CD14-positive monocyte (primary cell): ENCODE results near the gene DOK4. TPM values are rescaled to one million over a fixed set of nuclear protein-coding genes. Genes with fewer than 3 reads are reported as not detected.
A peak's percentile ranks its signal among the peaks of the same experiment; 100 is the strongest.

ENCODE experiments used
- DNase-seq, 3 donors: peaks; one replicate each; pipeline ENCODE4 v3.0.0-alpha.2; 2011 to 2022
- H2AFZ ChIP-seq: 2 replicates; pipeline ENCODE4 v1.6.0; 2012; ENCODE audit warnings: mild to moderate bottlenecking, low read depth, low read length, inconsistent platforms; ENCODE audit not compliant: insufficient read depth, poor library complexity, severe bottlenecking
- H3K27ac ChIP-seq, 2 donors: 1 replicate in 1 of 2; 2 replicates in 1 of 2; pipeline ENCODE4 v1.5.1; 2012 to 2013; ENCODE audit warnings: low read length in 2 of 2, control low read depth in 1 of 2, inconsistent platforms in 1 of 2, low read depth in 1 of 2, mild to moderate bottlenecking in 1 of 2
- H3K27me3 ChIP-seq, 2 donors: one replicate each; pipeline versions ENCODE4 v1.6.0 to v1.6.1; 2011 to 2013; ENCODE audit warnings: low read length in 2 of 2; ENCODE audit not compliant: control insufficient read depth in 2 of 2, insufficient read depth in 2 of 2
- H3K36me3 ChIP-seq, 2 donors: replicated peaks in 1 of 2; 1 replicate in 1 of 2; 2 replicates in 1 of 2; pipeline versions ENCODE4 v1.5.1 to v1.6.1; 2012 to 2013; ENCODE audit warnings: low read length in 2 of 2, control low read depth in 1 of 2, inconsistent platforms in 1 of 2, mild to moderate bottlenecking in 1 of 2; ENCODE audit not compliant: insufficient read depth in 2 of 2, control insufficient read depth in 1 of 2
- H3K4me1 ChIP-seq, 2 donors: 1 replicate in 1 of 2; 2 replicates in 1 of 2; pipeline versions ENCODE4 v1.5.1 to v1.6.1; 2012 to 2013; ENCODE audit warnings: low read length in 2 of 2, control low read depth in 1 of 2, inconsistent platforms in 1 of 2, mild to moderate bottlenecking in 1 of 2, moderate library complexity in 1 of 2; ENCODE audit not compliant: insufficient read depth in 2 of 2, control insufficient read depth in 1 of 2
- H3K4me2 ChIP-seq: replicated peaks from 2 replicates; pipeline ENCODE3; 2012; ENCODE audit warnings: low read length, moderate library complexity, mild to moderate bottlenecking; ENCODE audit not compliant: poor library complexity, severe bottlenecking; ENCODE audit errors: extremely low read depth
- H3K4me3 ChIP-seq, 3 experiments: fragments of 200-600 bp in 1 of 3; sonication (generic) in 1 of 3; replicated peaks in 1 of 3; 1 replicate in 2 of 3; 2 replicates in 1 of 3; pipeline ENCODE4 v1.5.1; 2011 to 2013; ENCODE audit warnings: low read length in 3 of 3, mild to moderate bottlenecking in 3 of 3, control low read depth in 2 of 3, low read depth in 2 of 3, inconsistent platforms in 1 of 3, moderate library complexity in 1 of 3
- H3K79me2 ChIP-seq: 2 replicates; pipeline ENCODE4 v1.6.0; 2012; ENCODE audit warnings: mild to moderate bottlenecking, control low read depth, inconsistent platforms, low read length, moderate library complexity; ENCODE audit not compliant: insufficient read depth
- H3K9ac ChIP-seq: 2 replicates; pipeline ENCODE4 v1.6.0; 2017; ENCODE audit warnings: low read length, mild to moderate bottlenecking; ENCODE audit not compliant: insufficient read depth, poor library complexity, severe bottlenecking
- H3K9me3 ChIP-seq, 2 donors: replicated peaks in 1 of 2; 1 replicate in 1 of 2; 2 replicates in 1 of 2; pipeline versions ENCODE4 v1.5.1 to v1.6.1; 2012 to 2013; ENCODE audit warnings: low read length in 2 of 2, control low read depth in 1 of 2; ENCODE audit not compliant: control insufficient read depth in 1 of 2, insufficient read depth in 1 of 2
- H4K20me1 ChIP-seq: 2 replicates; pipeline ENCODE4 v1.6.0; 2012; ENCODE audit warnings: mild to moderate bottlenecking, low read length, control low read depth, moderate library complexity; ENCODE audit not compliant: insufficient read depth
- H3K27ac Mint-ChIP-seq, 7 donors: one replicate each; pipeline ENCODE4 v1.8.0; 2020; ENCODE audit warnings: mild to moderate bottlenecking in 7 of 7, mixed read lengths in 7 of 7, moderate library complexity in 6 of 7, inconsistent platforms in 2 of 7
- H3K27me3 Mint-ChIP-seq, 3 donors: one replicate each; pipeline ENCODE4 v1.8.0; 2021 to 2022; ENCODE audit warnings: low read depth in 3 of 3, mild to moderate bottlenecking in 3 of 3, mixed read lengths in 3 of 3, moderate library complexity in 3 of 3, inconsistent platforms in 1 of 3
- H3K36me3 Mint-ChIP-seq, 2 donors: one replicate each; pipeline ENCODE4 v1.8.0; 2020; ENCODE audit warnings: mixed read lengths in 2 of 2, inconsistent platforms in 1 of 2, mild to moderate bottlenecking in 1 of 2
- H3K4me1 Mint-ChIP-seq: one replicate; pipeline ENCODE4 v1.8.0; 2020; ENCODE audit warnings: mild to moderate bottlenecking, mixed read lengths
- H3K4me3 Mint-ChIP-seq, 2 donors: one replicate each; pipeline ENCODE4 v1.8.0; 2020; ENCODE audit warnings: mild to moderate bottlenecking in 2 of 2, mixed read lengths in 2 of 2, moderate library complexity in 1 of 2
- H3K9me3 Mint-ChIP-seq, 7 donors: one replicate each; pipeline ENCODE4 v1.8.0; 2020 to 2022; ENCODE audit warnings: mixed read lengths in 7 of 7, mild to moderate bottlenecking in 6 of 7, moderate library complexity in 6 of 7, inconsistent platforms in 2 of 7
- CTCF ChIP-seq: fragments of 200-600 bp; IDR thresholded peaks from one replicate; pipeline ENCODE4 v1.8.0; 2022; ENCODE audit warnings: antibody characterized with exemption, mild to moderate bottlenecking
- WGBS: methylation state at CpG from one replicate; pipeline ENCODE4 v1.1.5; 2013; ENCODE audit warnings: missing lambda C conversion rate; ENCODE audit not compliant: insufficient coverage; 5-methylcytosine and 5-hydroxymethylcytosine counted together
- intact Hi-C, 2 donors: fragments of 100-400 bp; cut with micrococcal nuclease; formaldehyde crosslinking; loops; one replicate each; pipeline versions ENCODE4 v1.15.0 to v1.15.1; 2023
- polyA plus RNA-seq, 3 donors: library from polyadenylated mRNA; depleted of rRNA in 1 of 3; unstranded in 2 of 3; stranded (reverse) in 1 of 3; fragments of 300-500 nt in 2 of 3; fragments of >200 nt in 1 of 3; fragmentation: Illumina TruSeq in 2 of 3; gene quantifications; 1 replicate in 2 of 3; 2 replicates in 1 of 3; pipeline ENCODE4 v1.2.3, GENCODE V29; 2012 to 2021

Gene DOK4
- polyA plus RNA-seq, 3 donors: 0.09 to 0.17 TPM; not detected in 1

- intact Hi-C loops: no loop called here
- H3K36me3 ChIP-seq: no peaks in the 10 kb centered on the region
- Mint-ChIP-seq H3K9me3 (peaks cover 0 to 3% (median 2%) of the 10 kb centered on the region in 7 donors), H3K36me3 (peaks cover 0 to 1% of the 10 kb centered on the region in 2 donors), H3K27me3 (peaks cover 18 to 42% (median 29%) of the 10 kb centered on the region in 3 donors), H3K27ac (no peak overlapping the region), H3K4me1 (peaks cover 19% of the 10 kb centered on the region), H3K4me3 (peak overlapping the region in 1 of 2 donors; percentile 79)
- H3K4me3 ChIP-seq: no peak overlapping the region
- no peak for DNase-seq
- no peaks in the 10 kb centered on the region for H3K9me3 ChIP-seq
- H4K20me1 ChIP-seq: no peaks in the 10 kb centered on the region
- 28% methylated on average over 25 of the region's 36 CpGs for WGBS
- no peak overlapping the region for H3K9ac ChIP-seq
- H3K4me1 ChIP-seq: peaks cover 19 to 26% of the 10 kb centered on the region in 2 donors
- peak overlapping the region; percentile 25 for H3K4me2 ChIP-seq
- peaks cover 0 to 13% of the 10 kb centered on the region in 2 donors for H3K27me3 ChIP-seq
- H2AFZ ChIP-seq: peak overlapping the region; percentile 3
- no peak overlapping the region for H3K27ac ChIP-seq
- no peak for TF ChIP-seq CTCF
- no peaks in the 10 kb centered on the region for H3K79me2 ChIP-seq
Observed at GRCh38 chr16:57479205-57479975, 6.9 kb downstream of the DOK4 start.

DNA sequence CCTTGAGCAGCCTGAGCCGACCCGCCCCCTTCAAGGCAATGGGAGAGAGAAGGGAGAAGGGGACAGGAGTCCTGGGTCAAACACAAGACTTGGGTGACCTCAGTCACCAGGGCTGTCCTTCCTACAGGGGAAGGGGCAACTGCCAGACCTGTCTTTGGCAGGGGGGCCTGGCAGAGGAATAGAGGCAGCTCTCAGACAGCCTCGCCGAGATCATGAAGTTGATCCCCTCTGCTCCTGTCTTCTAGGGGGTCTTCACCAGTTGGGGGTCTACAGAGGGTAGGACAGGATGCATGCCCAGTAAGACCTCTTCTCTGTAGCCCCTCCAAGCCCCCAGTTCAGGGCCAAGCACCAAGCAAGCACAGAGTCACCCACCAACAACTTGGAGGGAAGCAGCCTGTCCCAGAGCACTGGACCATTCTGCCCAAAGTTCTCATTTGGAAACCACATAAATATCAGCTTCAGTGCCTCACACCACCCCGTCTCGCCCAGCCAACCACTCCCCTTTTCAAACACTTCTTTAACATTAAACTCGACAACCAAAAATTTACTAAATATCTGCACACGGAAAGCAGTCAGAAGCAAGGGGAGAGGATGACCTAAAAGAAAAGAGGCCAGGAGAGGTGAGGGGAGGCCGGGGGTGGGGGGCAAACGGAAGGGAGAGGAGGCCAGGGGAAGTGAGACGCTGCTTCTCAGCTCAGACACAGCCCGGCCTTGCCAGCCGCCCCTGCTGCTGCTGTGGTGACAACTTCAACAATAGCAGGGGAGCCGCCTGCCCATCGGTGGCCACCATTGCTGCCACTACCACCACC, 7.7 kb downstream of the DOK4 start:
- DNase-seq: no peak
- peak overlapping the region in 1 of 7 donors; percentile 12 for H3K27ac Mint-ChIP-seq

More for the DNA sequence above, 7.7 kb downstream of the DOK4 start:
- intact Hi-C loops: no loop called here
- H3K9me3 Mint-ChIP-seq: peaks cover 0 to 3% (median 2%) of the 10 kb centered on the region in 7 donors
- no peak overlapping the region for H3K9ac ChIP-seq
- TF ChIP-seq CTCF: no peak
- WGBS: 2% methylated on average over 7 of the region's 15 CpGs
- peaks cover 0 to 1% of the 10 kb centered on the region in 2 donors for H3K36me3 Mint-ChIP-seq
- peaks cover 18 to 42% (median 27%) of the 10 kb centered on the region in 3 donors for H3K27me3 Mint-ChIP-seq
- H3K27ac ChIP-seq: no peak overlapping the region
- no peaks in the 10 kb centered on the region for H3K9me3 ChIP-seq
- H2AFZ ChIP-seq: no peak overlapping the region
- H3K4me2 ChIP-seq: peak overlapping the region; percentile 25
- peaks cover 19 to 26% of the 10 kb centered on the region in 2 donors for H3K4me1 ChIP-seq
- no peaks in the 10 kb centered on the region for H4K20me1 ChIP-seq
- H3K4me3 ChIP-seq: no peak overlapping the region
- H3K4me1 Mint-ChIP-seq: peaks cover 19% of the 10 kb centered on the region
- H3K4me3 Mint-ChIP-seq: peak overlapping the region in 1 of 2 donors; percentile 77
- H3K27me3 ChIP-seq: peaks cover 0 to 13% of the 10 kb centered on the region in 2 donors
- H3K79me2 ChIP-seq: no peaks in the 10 kb centered on the region
- no peaks in the 10 kb centered on the region for H3K36me3 ChIP-seq
